Measurements from ENCODE around the gene RABL3. TPM values are rescaled to one million over a fixed set of nuclear protein-coding genes. Genes with fewer than 3 reads are reported as not detected.
"Not testable (repeated sequence)": the region's sequence is repeated elsewhere in the genome, so short reads cannot be mapped to it uniquely, and the experiment has no call there.

RABL3 gene
- total and polyA plus RNA-seq, 10 donors: 4.3 to 24.0 (median 15.9) TPM

GRCh38 chr3:120681018-120681417 lies 61.3 kb downstream of the RABL3 start:
- Histone ChIP-seq H3K4me1 (peaks cover 6 to 22% (median 13%) of the 10 kb centered on the region in 6 donors), H3K27ac (no peak overlapping the region), H3K27me3 (replicated peaks in 1 of 7) (no peaks in the 10 kb centered on the region), H3K9me3 (peaks cover 0 to 6% (median 0%) of the 10 kb centered on the region in 8 donors), H3K4me3 (no peak overlapping the region), H3K36me3 (no peaks in the 10 kb centered on the region)
- intact Hi-C loops (cut with DNase I; ENCODE audit: low total_unique reads): no loop called here
- TF ChIP-seq POLR2AphosphoS5 (IDR thresholded peaks at IDR 0.05): no peak
- TF ChIP-seq CTCF (IDR thresholded peaks at IDR 0.05 in 8 of 11, conservative IDR thresholded peaks at IDR 0.05 in 3 of 11): no peak
- TF ChIP-seq POLR2A (IDR thresholded peaks at IDR 0.05): no peak
- DNase-seq: no peak
- 48 to 100% (median 98%) methylated on average over 2 of the region's 2 CpGs for whole genome bisulfite sequencing, 5 donors

- intact Hi-C loops (cut with DNase I; ENCODE audit: low total_unique reads): no loop called here
- Histone ChIP-seq H3K27ac (no peak overlapping the region), H3K36me3 (no peaks in the 10 kb centered on the region), H3K4me1 (peaks cover 6 to 22% (median 13%) of the 10 kb centered on the region in 6 donors), H3K27me3 (replicated peaks in 1 of 7) (no peaks in the 10 kb centered on the region), H3K9me3 (peaks cover 0 to 6% (median 0%) of the 10 kb centered on the region in 8 donors), H3K4me3 (no peak overlapping the region)
- WGBS, 5 donors: 92 to 97% (median 96%) methylated on average over 3 of the region's 3 CpGs
- DNase-seq: no peak
- TF ChIP-seq POLR2A (IDR thresholded peaks at IDR 0.05): no peak
- TF ChIP-seq POLR2AphosphoS5 (IDR thresholded peaks at IDR 0.05): no peak
- TF ChIP-seq CTCF (IDR thresholded peaks at IDR 0.05 in 8 of 11, conservative IDR thresholded peaks at IDR 0.05 in 3 of 11): no peak
These were observed 62.0 kb downstream of the RABL3 start for GRCh38 chr3:120680193-120680894.

- no peak for TF ChIP-seq CTCF (IDR thresholded peaks at IDR 0.05 in 8 of 11, conservative IDR thresholded peaks at IDR 0.05 in 3 of 11)
- no peak for TF ChIP-seq POLR2A (IDR thresholded peaks at IDR 0.05)
- no peak for TF ChIP-seq POLR2AphosphoS5 (IDR thresholded peaks at IDR 0.05)
- H3K4me1 ChIP-seq: peaks cover 6 to 22% (median 13%) of the 10 kb centered on the region in 6 donors
- H3K36me3 ChIP-seq: no peaks in the 10 kb centered on the region
- peak overlapping the region; percentile 22 to 76 (median 59) for H3K27ac ChIP-seq
- intact Hi-C loops (cut with DNase I; ENCODE audit: low total_unique reads): no loop called here
- no peak overlapping the region for H3K4me3 ChIP-seq
- DNase-seq: no peak
- no peaks in the 10 kb centered on the region for H3K27me3 ChIP-seq (replicated peaks in 1 of 7)
- H3K9me3 ChIP-seq: peaks cover 0 to 6% (median 0%) of the 10 kb centered on the region in 8 donors
- 47 to 59% (median 54%) methylated on average over 3 of the region's 3 CpGs for WGBS, 5 donors
These were observed 63.3 kb downstream of the RABL3 start for GRCh38 chr3:120678984-120679383.

GRCh38 chr3:120678331-120678947 lies 63.9 kb downstream of the RABL3 start:
- intact Hi-C loops (cut with DNase I; ENCODE audit: low total_unique reads): no loop called here
- TF ChIP-seq CTCF (IDR thresholded peaks at IDR 0.05 in 8 of 11, conservative IDR thresholded peaks at IDR 0.05 in 3 of 11) (no peak), POLR2A (IDR thresholded peaks at IDR 0.05) (peak in 1 of 3 donors; percentile 32), POLR2AphosphoS5 (IDR thresholded peaks at IDR 0.05) (peak in 1 of 3 donors; percentile 70)
- DNase-seq: no peak
- H3K27me3 ChIP-seq (replicated peaks in 1 of 7): no peaks in the 10 kb centered on the region
- peaks cover 0 to 6% (median 0%) of the 10 kb centered on the region in 8 donors for H3K9me3 ChIP-seq
- H3K4me3 ChIP-seq: no peak overlapping the region
- H3K27ac ChIP-seq: peak overlapping the region; percentile 36 to 76 (median 59)
- 4 to 9% (median 7%) methylated on average over 6 of the region's 6 CpGs for WGBS, 5 donors
- H3K4me1 ChIP-seq: peaks cover 6 to 22% (median 13%) of the 10 kb centered on the region in 6 donors
- H3K36me3 ChIP-seq: no peaks in the 10 kb centered on the region

GRCh38 chr3:120677193-120677592 lies 65.1 kb downstream of the RABL3 start:
- H3K9me3 ChIP-seq; H3K27ac ChIP-seq; H3K4me3 ChIP-seq; intact Hi-C loops (cut with DNase I; ENCODE audit: low total_unique reads); DNase-seq; H3K36me3 ChIP-seq; H3K27me3 ChIP-seq (replicated peaks in 1 of 7): not testable (repeated sequence)
- H3K4me1 ChIP-seq: peaks cover 6 to 22% (median 13%) of the 10 kb centered on the region in 6 donors
- 89 to 96% (median 94%) methylated on average over 7 of the region's 7 CpGs for WGBS, 5 donors
